ENCODE results near the gene CCS. TPM values are rescaled to one million over a fixed set of nuclear protein-coding genes. Genes with fewer than 3 reads are reported as not detected.
"Not testable (repeated sequence)": the region's sequence is repeated elsewhere in the genome, so short reads cannot be mapped to it uniquely, and the experiment has no call there.

Gene CCS
- total RNA-seq (2022) = 25.8 and 34.4 TPM in 2 replicates
- percentile 53 among the genes with signal in this experiment for Bru-seq, nascent RNA
- percentile 63 among the genes with signal in this experiment for BruChase-seq, experiment 1, labeled RNA remaining after a 6-hour chase
- BruChase-seq, experiment 2, labeled RNA remaining after a 2-hour chase = percentile 61 among the genes with signal in this experiment
- long read RNA-seq, transcript CCS-208 (8 exons, 1,430 nt) = major isoform, 17 of 37 reads
- long read RNA-seq, partial matches to known transcripts = 3 of 37 reads
- long read RNA-seq, other reads (novel, unspliced or antisense) = 14 of 37 reads

GRCh38 chr11:66592457-66593302 lies at the start of gene CCS, which contains the start of gene CCDC87:
Gene CCS, plus strand, starts transcription at chr11:66593185. Its CDS starts 77 bp downstream, at chr11:66593262.
Gene CCDC87, minus strand, starts transcription at chr11:66593063. Its CDS starts 48 bp downstream, at chr11:66593015.
- Mint-ChIP-seq H3K27me3 (ENCODE audit: insufficient read depth, unreplicated experiment) (no peaks in the 10 kb centered on the region), H3K4me3 (ENCODE audit: unreplicated experiment) (peak within 1 kb of the TSS; percentile 94), H3K27ac (ENCODE audit: low read depth, unreplicated experiment) (peak within 1 kb of the TSS; percentile 96), H3K4me1 (ENCODE audit: insufficient read depth, unreplicated experiment) (peaks cover 5% of the 10 kb centered on the region), H3K36me3 (ENCODE audit: insufficient read depth, unreplicated experiment) (peaks cover 4% of the 10 kb centered on the region), H3K9me3 (ENCODE audit: unreplicated experiment) (no peaks in the 10 kb centered on the region)
- peak; percentile 33 for TF ChIP-seq CTCF (IDR thresholded peaks at IDR 0.05; ENCODE audit: unreplicated experiment)
- ChIA-PET CTCF (interaction anchor here (0.6 to 1.2 kb wide), 6 partner anchors 9 to 178 kb away, joined by 3 read pairs; partner anchors contain the start of gene CTSF), POLR2A (interaction anchor here (0.6 to 5.2 kb wide), 10 partner anchors 10 to 836 kb away, joined by 3 to 38 read pairs (median 4); partner anchors contain the start of genes ACTN3, CTSF, RBM14 and RBM4)
- intact Hi-C loops (cut with micrococcal nuclease) = no loop called here
- no TSS peak for BruUV-seq (replicated peaks)
- DNase-seq (ENCODE audit: unreplicated experiment) = peak; percentile 94

- BruUV-seq (replicated peaks) = no TSS peak
- CTCF ChIA-PET = interaction anchor here (0.6 kb wide), 2 partner anchors 16 to 309 kb away, joined by 3 to 4 read pairs; no protein-coding TSS in a partner anchor
Measured at GRCh38 chr11:66543263-66544107, 49.5 kb upstream of the CCS start.

GRCh38 chr11:66544952-66545351 lies 48.0 kb upstream of the CCS start:
- DNase-seq (ENCODE audit: unreplicated experiment); H3K9me3 Mint-ChIP-seq (ENCODE audit: unreplicated experiment); intact Hi-C loops (cut with micrococcal nuclease): not testable (repeated sequence)
- H3K27ac Mint-ChIP-seq (ENCODE audit: low read depth, unreplicated experiment) = peak overlapping the region; percentile 92
- H3K4me1 Mint-ChIP-seq (ENCODE audit: insufficient read depth, unreplicated experiment) = peaks cover 41% of the 10 kb centered on the region
- TSS peak; percentile 80 for BruUV-seq (replicated peaks)
- POLR2A ChIA-PET = interaction anchor here (1.0 to 2.8 kb wide), 12 partner anchors 9 to 132 kb away, joined by 3 to 33 read pairs (median 10); partner anchors contain the start of genes BBS1, CTSF, DPP3 and RBM14
- CTCF ChIA-PET = interaction anchor here (0.8 kb wide), 1 partner anchor 33 kb away, joined by 3 read pairs; no protein-coding TSS in a partner anchor
- peaks cover 15% of the 10 kb centered on the region for H3K27me3 Mint-ChIP-seq (ENCODE audit: insufficient read depth, unreplicated experiment)
- peaks cover 21% of the 10 kb centered on the region for H3K36me3 Mint-ChIP-seq (ENCODE audit: insufficient read depth, unreplicated experiment)
- H3K4me3 Mint-ChIP-seq (ENCODE audit: unreplicated experiment) = peak overlapping the region; percentile 78

More at GRCh38 chr11:66543263-66544107, 49.5 kb upstream of the CCS start:
- Mint-ChIP-seq H3K4me3 (ENCODE audit: unreplicated experiment) (no peak overlapping the region), H3K4me1 (ENCODE audit: insufficient read depth, unreplicated experiment) (peaks cover 38% of the 10 kb centered on the region), H3K27ac (ENCODE audit: low read depth, unreplicated experiment) (no peak overlapping the region), H3K27me3 (ENCODE audit: insufficient read depth, unreplicated experiment) (peaks cover 5% of the 10 kb centered on the region), H3K36me3 (ENCODE audit: insufficient read depth, unreplicated experiment) (peaks cover 31% of the 10 kb centered on the region), H3K9me3 (ENCODE audit: unreplicated experiment) (no peaks in the 10 kb centered on the region)
- DNase-seq (ENCODE audit: unreplicated experiment) = no peak
- POLR2A ChIA-PET = interaction anchor here (0.9 to 1.3 kb wide), 2 partner anchors 25 to 33 kb away, joined by 3 to 4 read pairs; partner anchors contain the start of genes BBS1 and CTSF
- no peak for TF ChIP-seq CTCF (IDR thresholded peaks at IDR 0.05; ENCODE audit: unreplicated experiment)
- intact Hi-C loops (cut with micrococcal nuclease) = no loop called here

Data from MCF 10A (cell line).